GM21528 (cell line): Measurements from ENCODE around the gene SH3BP2.

Experiments used
- ATAC-seq: cut with Tn5 transposase; IDR thresholded peaks from one replicate; pipeline ENCODE4 v1.9.1; 2021; ENCODE audit warnings: mild to moderate bottlenecking, moderate library complexity; ENCODE audit not compliant: unreplicated experiment, low FRiP score

SH3BP2 gene, protein sequence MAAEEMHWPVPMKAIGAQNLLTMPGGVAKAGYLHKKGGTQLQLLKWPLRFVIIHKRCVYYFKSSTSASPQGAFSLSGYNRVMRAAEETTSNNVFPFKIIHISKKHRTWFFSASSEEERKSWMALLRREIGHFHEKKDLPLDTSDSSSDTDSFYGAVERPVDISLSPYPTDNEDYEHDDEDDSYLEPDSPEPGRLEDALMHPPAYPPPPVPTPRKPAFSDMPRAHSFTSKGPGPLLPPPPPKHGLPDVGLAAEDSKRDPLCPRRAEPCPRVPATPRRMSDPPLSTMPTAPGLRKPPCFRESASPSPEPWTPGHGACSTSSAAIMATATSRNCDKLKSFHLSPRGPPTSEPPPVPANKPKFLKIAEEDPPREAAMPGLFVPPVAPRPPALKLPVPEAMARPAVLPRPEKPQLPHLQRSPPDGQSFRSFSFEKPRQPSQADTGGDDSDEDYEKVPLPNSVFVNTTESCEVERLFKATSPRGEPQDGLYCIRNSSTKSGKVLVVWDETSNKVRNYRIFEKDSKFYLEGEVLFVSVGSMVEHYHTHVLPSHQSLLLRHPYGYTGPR

DNA sequence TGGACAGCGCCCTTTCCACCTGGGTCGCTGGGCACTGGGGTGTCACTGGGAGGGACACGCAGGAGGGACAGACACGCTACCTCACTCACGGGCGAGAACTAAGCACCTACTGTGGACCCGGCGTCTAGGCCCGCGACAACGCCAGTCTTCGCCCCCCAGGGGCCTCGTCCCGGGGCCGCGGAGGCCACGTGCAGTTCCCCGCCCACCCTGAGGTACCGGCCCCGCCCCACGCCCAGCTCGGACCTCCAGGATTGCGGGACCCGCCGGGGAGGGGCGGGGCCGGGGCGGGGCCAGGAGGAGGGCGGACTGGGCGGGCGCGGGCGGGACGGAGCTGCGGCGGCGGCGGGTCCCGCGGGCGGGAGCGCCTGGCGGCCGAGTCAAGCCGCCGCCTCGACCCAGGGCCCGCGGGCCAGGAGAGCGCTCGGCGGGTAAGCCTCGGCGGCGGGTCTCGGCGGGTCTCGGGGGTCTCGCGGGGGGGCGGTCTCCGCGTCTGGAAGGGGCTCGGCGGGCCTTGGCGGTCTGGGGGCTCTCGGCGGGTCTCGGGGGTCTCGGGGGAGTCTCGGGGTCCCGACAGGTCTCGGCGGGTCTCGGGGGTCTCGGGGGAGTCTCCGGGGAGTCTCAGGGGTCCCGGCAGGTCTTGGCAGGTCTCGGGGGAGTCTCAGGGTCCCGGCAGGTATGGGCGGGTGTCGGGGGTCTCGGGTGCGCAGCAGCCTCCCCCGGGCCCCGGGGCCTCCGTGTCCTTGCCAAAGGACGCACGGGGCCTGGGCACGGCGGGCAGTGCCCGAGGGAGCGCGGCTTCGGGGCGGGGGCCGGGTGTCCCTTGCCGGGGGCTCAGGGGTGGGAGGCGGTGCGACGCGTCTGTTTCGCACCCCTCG is at the start of gene SH3BP2:
Gene SH3BP2 (plus strand): TSS at position 375 of the 875 bp plus-strand sequence. CDS start 27,533 bp downstream, outside the sequence.
- no peak for ATAC-seq

DNA sequence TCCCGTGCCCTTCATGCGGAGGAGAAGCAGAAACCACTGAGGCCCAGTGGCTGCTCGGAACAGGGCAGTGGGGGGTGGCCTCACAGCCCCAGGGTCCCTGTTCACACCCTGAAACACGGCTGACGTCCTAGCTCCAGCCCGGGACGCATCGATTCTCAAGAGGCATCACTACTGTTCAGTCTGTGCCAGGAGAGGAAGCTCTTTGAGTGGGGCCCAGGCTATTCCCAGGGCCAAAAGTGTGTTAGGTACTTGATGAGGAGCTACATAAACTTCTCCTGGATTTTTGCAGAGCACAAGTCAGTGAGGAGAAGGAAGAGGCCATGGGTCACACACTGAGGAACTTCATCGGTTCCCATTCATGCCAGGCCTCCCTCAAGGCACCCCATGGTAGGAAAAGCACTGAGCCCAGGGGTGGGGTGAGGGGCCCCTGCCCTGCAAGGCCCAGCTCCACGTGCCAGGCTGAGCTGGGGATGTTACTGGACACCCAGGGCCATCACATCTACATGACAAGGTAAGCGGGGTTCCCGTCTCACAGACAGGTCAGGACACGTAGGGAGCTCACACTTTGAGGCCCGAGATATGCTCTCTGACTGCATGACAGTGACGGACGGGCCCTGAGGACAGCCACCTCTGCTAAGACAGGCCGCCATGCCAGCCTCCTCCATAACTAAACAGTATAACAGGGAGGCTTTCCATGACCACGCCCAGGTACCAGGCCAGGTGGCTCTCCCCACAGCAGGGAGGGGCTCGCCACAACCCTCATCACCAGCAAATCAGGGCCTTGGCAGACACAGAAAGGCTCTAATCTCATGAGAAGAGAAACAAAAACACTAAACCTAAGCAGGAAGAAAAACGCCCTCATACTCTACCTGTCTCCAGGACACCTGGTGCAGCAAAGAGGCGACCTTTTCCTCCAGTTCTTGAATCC is 49.1 kb upstream of the SH3BP2 start:
- no peak for ATAC-seq

DNA sequence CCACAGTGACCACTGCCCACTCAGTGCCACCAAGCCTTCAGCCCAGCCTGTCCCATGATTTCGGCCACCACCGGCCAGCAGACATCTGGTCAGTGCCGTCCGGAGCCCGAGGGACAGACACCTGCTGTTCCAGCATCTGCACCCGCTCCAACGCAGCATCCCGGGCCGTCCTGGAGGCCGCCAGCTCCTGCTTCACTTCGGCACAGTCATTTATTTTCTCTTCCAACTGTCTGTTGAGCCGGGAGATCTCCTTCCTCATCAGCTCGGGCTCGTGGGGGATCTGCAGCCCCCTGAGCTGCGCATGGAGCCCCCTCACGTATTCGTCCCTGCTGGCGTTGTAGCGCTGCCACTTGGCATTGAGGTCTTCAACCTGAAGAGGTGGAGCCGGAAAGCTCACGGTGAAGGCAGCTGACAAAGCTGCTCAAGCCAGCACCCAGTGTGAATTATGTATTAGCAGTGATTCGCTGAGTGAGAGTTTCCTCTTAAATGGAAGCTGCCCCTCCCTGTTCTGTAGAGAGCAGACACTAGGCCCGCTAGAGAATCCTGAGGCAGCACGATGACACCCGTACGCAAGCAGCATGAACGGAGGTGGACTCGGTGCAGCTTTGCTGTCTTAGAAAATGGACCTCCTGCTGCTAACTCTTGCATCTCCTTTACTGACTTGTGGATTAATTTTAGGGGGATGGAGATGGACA is 48.2 kb upstream of the SH3BP2 start:
- no peak for ATAC-seq

DNA sequence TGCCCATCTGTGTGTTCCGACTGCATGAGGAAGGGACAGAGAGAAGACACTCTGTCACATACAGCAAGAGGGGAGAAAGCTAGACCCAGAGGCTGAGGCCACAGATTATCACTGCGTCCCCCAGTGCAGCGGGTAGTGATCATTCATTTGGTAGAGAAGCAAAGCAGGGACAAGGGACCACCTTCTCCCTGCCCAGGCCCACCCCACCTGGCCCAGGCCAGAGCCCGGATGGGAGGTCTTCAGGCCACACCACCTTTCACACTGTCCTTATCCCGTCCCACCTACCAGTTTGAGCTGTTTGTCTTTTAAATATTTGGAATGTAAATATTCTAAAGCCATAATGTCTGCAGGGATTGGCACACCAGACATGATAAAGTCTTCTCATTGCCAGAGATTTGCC is 47.4 kb upstream of the SH3BP2 start:
- ATAC-seq = no peak

DNA sequence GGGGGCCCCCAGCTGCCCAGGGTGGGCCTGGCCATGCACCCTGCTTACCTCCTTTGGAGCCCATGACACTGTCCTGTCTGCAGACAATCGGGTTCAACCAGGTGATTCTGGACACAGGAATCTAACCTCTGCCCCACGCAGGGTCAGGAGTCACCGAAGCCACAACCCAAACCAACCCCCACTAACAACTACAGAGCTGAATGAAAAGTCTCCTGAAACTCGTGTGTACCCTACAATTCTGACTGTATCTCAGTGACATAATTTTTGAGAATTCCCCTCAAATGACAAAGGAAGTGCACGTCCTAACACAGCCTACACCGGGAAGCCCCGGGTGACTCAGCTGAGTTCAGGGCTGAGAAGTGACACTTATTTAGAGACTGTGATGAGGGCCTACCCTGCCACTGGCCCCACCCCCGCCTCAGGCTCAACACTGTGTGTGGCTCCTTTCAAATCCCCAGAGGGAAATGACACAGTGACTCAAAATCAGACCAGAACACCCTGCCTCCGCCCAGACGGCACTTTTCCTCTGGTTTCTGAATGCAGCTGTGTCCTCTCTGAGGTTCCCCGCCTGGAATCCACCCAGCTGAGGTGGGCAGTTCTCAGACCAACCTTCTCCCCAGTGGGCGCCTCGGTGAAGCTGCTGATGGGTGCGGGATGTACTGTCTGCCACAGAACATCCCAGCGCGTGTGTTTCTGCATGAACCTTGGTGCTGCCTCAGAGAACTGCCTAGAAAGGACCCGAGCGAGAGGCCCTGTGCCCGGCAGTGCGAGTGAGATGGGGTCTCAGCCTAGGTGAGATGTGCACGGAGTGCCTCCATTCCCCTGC is 46.7 kb upstream of the SH3BP2 start:
- ATAC-seq = peak; percentile 81

DNA sequence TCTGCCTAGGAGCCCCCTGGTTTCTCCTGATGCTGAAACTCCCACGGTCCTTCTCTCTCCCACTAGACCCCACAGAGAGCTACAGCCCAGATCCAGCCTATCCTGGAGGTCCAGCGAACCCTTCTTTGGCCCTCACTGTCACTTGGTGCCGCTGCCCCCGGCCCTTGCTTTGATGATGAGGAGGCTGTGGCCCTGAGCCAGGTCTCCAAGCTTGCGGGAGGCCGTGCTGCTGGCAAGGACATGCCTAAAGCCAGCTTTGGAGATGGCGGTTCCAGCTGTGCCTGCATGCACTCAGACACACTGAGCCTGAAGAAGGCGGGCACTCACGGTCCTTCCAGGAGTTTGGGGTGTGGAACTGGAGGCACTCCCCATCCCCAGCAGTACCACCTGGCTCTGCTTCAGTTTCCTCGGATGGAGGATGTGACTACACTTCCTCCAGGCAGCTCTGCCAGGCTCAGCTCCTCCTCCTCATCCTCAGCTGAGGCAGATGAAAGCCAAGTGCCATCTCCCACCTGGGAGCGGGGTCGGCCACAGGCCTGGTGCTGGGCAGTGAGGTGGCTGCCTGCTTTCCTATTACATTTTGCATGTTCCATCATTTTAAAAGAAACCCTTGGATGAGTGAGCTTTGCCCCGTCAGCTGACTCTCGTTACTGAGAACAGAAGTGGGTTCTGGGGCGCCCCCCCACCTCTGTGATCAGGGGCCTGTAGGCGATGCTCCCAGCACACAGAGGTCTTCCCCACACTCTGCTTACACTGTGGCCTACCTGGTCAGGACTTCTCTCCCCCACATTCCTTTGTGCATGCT is 45.8 kb upstream of the SH3BP2 start:
- ATAC-seq = no peak

DNA sequence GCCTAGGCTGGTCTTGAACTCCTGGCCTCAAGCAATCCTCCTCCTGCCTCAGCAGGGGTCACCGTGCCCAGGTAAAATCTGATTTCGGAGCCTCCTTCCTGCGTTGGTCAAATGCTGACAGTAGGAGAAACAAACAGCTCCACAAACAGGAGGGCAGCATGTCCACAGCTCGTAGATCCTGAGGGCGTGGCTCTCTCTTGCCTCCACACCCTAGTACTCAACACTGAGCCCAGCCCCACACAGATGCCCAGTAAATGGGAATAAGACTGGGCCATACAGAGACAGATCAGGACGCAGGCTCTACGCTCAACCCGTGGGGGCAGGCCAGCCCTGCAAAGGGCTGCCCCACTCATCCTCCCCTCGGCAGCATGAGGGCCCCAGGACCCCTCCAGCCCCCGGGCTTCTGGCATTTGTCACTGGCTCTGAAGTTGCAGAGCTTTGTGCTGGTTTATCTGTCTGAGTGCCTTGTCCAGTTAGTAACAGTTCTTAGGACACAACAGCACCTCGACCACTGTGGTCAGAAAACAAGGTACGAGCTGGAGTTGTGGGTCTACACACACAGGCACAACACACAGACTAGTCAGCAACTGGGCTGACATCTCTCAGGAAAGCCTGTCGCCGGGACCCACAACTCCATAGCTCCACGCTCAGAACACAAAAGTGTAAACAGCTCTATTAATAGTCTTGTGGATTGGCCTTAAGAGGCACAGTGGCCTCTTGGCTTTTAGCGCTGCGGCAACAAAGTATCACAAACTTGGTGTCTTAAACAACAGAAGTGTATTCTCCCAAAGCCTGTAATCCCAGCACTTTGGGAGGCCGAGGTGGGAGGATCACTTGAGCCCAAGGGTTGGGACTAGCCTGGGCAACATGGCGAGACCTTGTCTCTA is 41.9 kb upstream of the SH3BP2 start:
- ATAC-seq = no peak

DNA sequence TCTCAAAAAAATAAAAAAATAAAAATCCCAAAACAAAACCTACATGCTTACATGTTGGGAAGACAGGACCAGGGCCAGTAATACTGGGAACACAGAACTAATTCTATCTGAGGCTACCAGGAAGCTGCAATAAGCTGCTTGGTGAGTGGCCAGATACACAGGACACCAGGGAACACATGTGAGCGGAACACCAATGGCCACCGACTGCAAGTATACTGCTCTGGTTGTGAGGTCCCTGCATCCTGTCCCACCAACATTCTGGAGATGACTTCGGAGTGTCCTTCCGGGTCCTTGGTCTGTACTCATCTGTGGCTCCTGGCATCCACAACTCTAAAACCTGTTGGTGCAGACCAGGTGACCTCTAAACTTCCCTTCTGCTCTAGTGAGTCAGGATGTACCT is 39.4 kb upstream of the SH3BP2 start:
- no peak for ATAC-seq

DNA sequence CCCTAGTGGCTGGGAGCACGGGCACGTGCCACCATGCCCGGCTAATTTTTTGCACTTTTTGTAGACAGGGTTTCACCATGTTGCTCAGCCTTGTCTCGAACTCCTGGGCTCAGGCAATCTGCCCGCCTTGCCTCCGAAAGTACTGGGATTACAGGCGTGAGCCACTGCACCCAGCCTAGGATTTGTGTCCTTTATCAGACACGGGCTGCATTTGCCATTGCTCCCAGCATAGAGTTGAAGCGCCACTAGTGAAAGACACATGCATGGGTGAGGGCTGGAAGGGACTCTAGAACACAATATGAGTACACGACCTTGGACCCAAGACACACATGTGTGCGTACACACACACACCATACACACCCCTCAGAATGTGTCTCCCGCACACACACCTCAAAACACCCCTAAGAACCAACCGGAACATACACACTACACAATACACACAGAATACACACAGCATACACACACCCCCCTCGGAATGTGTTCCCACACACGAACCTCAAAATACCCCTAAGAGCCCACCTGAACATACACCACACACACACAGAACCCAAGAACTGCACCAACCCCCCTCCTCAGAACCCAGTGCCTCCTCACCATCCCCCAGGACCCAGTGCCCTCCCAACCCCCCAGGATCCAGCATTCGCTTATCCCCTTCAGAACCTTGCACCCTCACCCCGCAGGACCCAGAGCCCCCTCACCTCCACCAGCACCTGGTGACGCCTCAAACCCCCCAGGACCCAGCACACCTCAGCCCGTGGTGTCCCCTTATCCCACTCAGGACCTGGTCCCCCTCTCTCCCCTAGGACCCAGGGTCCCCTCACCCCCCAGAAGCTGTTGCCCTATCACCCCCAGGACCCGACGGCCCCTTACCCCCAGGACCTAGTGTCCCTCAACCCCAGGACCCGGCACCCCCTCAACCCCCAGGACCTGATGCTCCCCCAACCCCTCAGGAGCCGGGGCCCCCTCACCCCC is 37.8 kb upstream of the SH3BP2 start:
- no peak for ATAC-seq

DNA sequence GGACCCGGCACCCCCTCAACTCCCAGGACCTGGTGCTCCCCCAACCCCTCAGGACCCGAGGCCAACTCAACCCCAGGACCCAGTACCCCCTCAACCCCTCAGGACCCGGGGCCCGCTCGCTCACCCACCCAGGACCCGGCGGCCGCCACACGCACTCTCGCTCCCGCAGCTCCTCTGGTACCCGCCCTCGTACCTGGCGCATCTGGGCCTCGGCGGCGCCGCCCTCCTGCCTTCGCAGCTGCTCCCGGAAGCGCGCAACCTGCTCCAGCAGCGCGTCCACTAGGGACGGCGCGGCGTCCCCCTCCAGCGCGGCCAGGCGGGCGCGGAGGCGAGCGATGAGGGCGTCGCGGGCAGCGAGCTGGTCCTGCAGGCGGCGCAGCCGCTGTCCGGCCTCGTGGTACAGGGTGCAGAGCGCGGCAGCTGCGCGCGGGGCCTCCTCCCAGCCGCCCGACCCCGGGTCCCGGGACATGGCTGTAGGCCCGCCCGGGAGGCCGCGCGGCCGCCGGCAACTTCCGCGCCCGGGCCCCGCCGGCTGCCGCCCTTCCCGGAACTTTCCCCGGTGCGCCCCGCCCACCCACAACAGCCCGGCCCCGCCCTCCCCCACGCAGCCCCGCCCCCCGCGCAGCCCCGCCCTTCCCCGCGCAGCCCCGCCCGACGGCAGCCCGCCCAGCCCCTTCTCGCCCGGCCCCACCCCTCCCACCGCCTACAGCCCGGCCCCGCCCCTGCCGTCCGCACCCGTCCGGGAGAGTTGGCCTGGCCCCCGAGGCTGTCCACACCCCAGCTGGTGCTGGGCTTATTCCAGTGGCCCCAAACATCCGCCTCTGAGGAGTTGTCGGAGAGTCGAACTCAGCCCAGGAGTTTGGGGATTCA is 36.8 kb upstream of the SH3BP2 start, which contains the start of gene TNIP2:
Gene TNIP2 (minus strand): TSS at position 516 of the 870 bp plus-strand sequence. CDS start 47 bp downstream, at position 469.
- ATAC-seq = peak; percentile 73

DNA sequence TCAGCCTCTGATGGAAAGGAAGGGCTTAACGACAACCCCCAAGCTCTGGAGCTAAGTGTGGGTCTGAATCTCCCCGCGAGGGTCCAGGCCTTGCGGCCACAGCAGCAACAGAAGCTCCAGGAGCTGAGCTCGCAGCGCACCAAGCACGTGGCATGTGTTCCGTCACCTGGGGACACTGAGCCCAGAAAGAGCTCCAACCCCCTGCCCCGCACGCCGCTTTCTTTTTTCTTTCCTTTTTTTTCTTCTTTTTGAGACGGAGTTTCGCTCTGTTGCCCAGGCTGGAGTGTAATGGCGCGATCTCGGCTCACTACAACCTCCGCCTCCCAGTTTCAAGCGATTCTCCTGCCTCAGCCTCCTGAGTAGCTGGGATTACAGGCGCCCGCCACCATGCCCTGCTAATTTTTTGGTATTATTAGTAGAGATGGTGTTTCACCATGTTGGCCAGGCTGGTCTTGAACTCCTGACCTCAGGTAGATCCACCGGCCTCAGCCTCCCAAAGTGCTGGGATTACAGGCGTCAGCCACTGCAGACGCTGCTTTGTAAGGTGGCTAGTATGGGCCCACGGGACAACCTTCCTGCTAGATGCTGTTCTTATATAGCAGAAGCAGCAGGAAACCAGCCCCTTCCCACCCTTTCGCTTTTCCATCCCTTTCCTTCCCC is 36.1 kb upstream of the SH3BP2 start:
- ATAC-seq = no peak

DNA sequence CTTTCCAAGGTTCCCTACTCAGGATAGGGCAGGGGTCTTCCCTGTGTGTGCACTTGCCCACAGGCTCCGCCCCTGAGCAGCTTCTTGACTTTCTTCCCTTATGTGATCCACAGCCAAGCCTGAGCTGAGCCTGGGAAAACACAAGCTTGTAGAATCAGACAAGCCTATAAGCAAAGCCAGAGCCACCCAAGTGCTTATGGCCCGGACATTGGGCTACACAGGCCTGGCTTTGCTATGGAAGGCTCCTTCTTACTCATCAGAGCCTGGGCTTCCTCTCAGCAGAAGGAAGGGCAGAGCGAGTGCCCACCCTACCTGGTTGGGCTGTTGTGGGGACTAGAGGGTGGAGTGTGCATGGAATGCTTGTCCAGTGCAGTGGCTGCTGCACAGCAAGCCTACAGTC is 35.5 kb upstream of the SH3BP2 start:
- no peak for ATAC-seq

DNA sequence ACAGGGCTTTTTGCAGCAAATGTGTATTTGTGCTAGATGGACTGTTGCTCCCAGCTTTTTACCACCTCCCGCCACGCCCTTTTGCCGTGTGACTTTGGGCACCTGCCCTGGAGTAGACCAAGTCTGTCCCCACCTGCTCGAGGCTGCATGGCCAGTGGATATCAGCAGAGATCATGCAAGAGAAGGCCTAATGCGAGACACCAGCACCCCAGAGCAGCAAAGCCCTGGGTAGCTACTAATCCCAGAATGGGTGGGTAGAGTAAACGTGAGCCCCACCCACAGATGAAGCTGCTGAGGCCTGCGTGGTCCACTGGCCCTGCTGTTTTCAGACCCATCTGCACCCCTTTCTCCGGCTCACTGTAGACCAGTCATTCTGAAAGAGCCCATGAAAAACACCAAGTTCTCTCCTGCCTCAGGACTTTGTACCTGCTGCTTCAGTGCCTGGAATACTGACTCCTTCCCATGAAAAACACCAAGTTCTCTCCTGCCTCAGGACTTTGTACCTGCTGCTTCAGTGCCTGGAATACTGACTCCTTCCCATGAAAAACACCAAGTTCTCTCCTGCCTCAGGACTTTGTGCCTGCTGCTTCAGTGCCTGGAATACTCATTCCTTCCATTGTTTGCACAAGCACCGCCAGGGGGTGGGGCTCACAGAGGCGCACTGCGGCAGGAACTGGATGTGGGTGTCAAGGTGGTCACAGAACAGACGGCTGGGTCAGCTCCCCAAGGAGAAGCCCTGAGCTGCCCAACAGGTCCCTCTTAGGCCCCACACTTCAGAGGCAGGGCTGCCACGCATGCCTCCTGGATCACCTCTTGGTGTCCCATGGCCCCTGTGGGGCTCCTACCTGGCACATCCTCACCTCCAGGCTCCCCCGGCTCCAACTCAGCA is 31.6 kb upstream of the SH3BP2 start:
- ATAC-seq = no peak
